Immature natural killer cell (primary cell): ENCODE measurements around the gene STK4. TPM values are rescaled to one million over a fixed set of nuclear protein-coding genes. Genes with fewer than 3 reads are reported as not detected.
"Not testable (repeated sequence)": the region's sequence is repeated elsewhere in the genome, so short reads cannot be mapped to it uniquely, and the experiment has no call there.

Experiments
- DNase-seq, 3 donors: peaks; one replicate each; pipeline ENCODE4 v3.0.0; 2022; ENCODE audit warnings: mixed read lengths in 1 of 3
- H3K27ac Mint-ChIP-seq, 6 donors: one replicate each; pipeline ENCODE4 v1.8.0; 2020; ENCODE audit warnings: mixed read lengths in 6 of 6, mild to moderate bottlenecking in 5 of 6, inconsistent platforms in 4 of 6, moderate library complexity in 3 of 6
- H3K27me3 Mint-ChIP-seq, 3 donors: one replicate each; pipeline ENCODE4 v1.8.0; 2020 to 2021; ENCODE audit warnings: low read depth in 3 of 3, mild to moderate bottlenecking in 3 of 3, mixed read lengths in 3 of 3, moderate library complexity in 3 of 3, inconsistent platforms in 1 of 3
- H3K36me3 Mint-ChIP-seq, 3 donors: one replicate each; pipeline ENCODE4 v1.8.0; 2020; ENCODE audit warnings: mixed read lengths in 3 of 3, inconsistent platforms in 2 of 3, mild to moderate bottlenecking in 2 of 3
- H3K4me1 Mint-ChIP-seq, 2 donors: one replicate each; pipeline ENCODE4 v1.8.0; 2020; ENCODE audit warnings: inconsistent platforms in 2 of 2, mild to moderate bottlenecking in 2 of 2, mixed read lengths in 2 of 2, moderate library complexity in 1 of 2
- H3K4me3 Mint-ChIP-seq, 5 donors: one replicate each; pipeline ENCODE4 v1.8.0; 2020; ENCODE audit warnings: mild to moderate bottlenecking in 5 of 5, mixed read lengths in 5 of 5, inconsistent platforms in 3 of 5, moderate library complexity in 3 of 5
- H3K9me3 Mint-ChIP-seq, 6 donors: one replicate each; pipeline ENCODE4 v1.8.0; 2020; ENCODE audit warnings: mild to moderate bottlenecking in 6 of 6, mixed read lengths in 6 of 6, inconsistent platforms in 4 of 6, moderate library complexity in 3 of 6
- polyA plus RNA-seq, 3 donors: library from polyadenylated mRNA; unstranded; fragments of 300-500 nt; fragmentation: Illumina TruSeq; gene quantifications; one replicate each; pipeline ENCODE4 v1.2.3, GENCODE V29; 2021

Gene STK4
- polyA plus RNA-seq, 3 donors from 2014 or later, result 122 to 256 (median 133) TPM

- H3K4me1 Mint-ChIP-seq, result peaks cover 65 to 85% of the 10 kb centered on the region in 2 donors
- no peak overlapping the region for H3K4me3 Mint-ChIP-seq
- peaks cover 4 to 16% (median 7%) of the 10 kb centered on the region in 3 donors for H3K36me3 Mint-ChIP-seq
- peak overlapping the region in 4 of 6 donors; percentile 11 to 61 (median 38) for H3K27ac Mint-ChIP-seq
- no peaks in the 10 kb centered on the region for H3K9me3 Mint-ChIP-seq
- no peaks in the 10 kb centered on the region for H3K27me3 Mint-ChIP-seq
- no peak for DNase-seq
Measured at GRCh38 chr20:45061244-45061643, 94.9 kb downstream of the STK4 start.

DNA sequence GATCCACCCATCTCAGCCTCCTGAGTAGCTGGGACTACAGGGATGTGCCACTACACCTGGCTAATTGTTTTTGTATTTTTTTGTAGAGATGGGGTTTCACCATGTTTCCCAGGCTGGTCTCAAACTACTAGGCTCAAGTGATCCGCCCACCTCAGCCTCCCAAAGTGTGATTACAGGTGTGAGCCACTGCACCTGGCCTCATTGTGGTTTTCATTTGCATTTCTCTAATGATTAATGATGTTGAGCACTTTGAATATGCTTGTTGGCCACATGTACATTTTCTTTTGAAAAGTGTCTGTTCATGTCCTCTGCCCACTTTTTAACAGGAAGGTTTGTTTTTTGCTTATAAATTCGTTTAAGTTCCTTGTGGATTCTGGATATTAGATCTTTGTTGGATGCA is 96.8 kb downstream of the STK4 start:
- H3K27ac Mint-ChIP-seq, result peak overlapping the region in 5 of 6 donors; percentile 19 to 73 (median 46)
- not testable (repeated sequence) for H3K27me3 Mint-ChIP-seq, H3K9me3 Mint-ChIP-seq, DNase-seq
- H3K4me3 Mint-ChIP-seq, result peak overlapping the region in 2 of 5 donors; percentile 3 to 5
- H3K4me1 Mint-ChIP-seq, result peaks cover 71 to 86% of the 10 kb centered on the region in 2 donors
- H3K36me3 Mint-ChIP-seq, result peaks cover 3 to 12% (median 6%) of the 10 kb centered on the region in 3 donors

DNA sequence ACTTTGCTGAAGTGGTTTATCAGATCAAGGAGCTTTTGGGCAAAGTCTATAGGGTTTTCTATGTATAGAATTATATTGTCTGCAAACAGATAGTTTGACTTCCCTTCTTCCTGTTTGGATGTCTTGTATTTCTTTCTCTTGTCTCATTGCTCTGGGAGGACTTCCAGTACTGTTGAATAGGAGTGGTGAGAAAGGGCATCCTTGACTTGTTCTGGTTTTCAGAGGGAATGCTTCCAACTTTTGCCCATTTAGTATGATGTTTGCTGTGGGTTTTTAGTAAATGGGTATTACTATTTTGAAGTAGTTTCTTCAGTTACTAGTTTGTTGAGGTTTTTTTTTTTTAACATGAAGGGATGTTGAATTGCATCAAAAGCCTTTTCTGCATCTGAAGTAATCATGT is 98.5 kb downstream of the STK4 start:
- DNase-seq, result no peak
- Mint-ChIP-seq H3K36me3 (peaks cover 4 to 15% (median 12%) of the 10 kb centered on the region in 3 donors), H3K27ac (peak overlapping the region; percentile 24 to 67 (median 50)), H3K4me1 (peaks cover 67 to 86% of the 10 kb centered on the region in 2 donors), H3K27me3 (peaks cover 0 to 3% (median 2%) of the 10 kb centered on the region in 3 donors), H3K4me3 (peak overlapping the region in 3 of 5 donors; percentile 7 to 40 (median 10)), H3K9me3 (no peaks in the 10 kb centered on the region)

DNA sequence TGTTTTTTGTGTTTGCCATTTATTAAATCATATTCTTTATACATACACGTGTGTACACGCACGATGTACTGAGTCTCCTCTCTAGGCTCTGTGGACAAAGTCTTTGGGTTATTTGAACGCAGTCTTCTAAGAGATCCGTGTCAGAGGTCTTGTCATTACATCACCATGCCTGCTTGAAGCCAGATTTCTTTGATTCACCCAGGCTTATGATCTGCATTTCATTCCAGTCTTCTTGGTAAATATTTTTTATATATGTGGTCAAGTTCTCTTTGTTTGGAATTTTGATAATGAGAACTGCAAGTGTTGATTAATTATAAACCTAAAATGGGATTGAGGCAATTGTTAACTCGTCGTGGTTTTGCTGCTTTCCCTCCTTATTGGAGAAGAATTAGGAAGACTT is 100.1 kb downstream of the STK4 start:
- Mint-ChIP-seq H3K9me3 (no peaks in the 10 kb centered on the region), H3K4me3 (no peak overlapping the region), H3K36me3 (peaks cover 5 to 26% (median 18%) of the 10 kb centered on the region in 3 donors), H3K27me3 (peaks cover 0 to 4% (median 2%) of the 10 kb centered on the region in 3 donors), H3K27ac (peak overlapping the region in 3 of 6 donors; percentile 29 to 41 (median 32)), H3K4me1 (peaks cover 68 to 89% of the 10 kb centered on the region in 2 donors)
- DNase-seq, result no peak

DNA sequence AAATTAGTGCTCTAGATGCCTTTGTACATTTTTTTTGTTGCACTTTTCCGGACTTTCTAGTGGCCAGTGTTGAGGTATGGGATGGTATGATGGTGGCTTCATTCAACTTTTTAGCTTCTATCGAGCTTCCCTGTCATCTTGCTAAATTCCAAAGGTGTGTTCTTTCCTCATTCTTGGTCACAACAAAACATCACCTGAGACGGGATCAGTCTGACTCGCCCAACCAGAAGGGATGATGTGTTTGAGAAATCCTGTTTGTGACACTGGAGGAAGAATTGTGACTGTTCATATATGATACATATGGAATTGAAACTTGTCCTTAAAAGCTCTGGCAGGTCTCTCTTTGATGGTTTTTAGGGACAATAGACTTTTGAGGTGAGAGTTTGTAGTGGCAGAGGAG is 100.8 kb downstream of the STK4 start:
- Mint-ChIP-seq H3K9me3 (no peaks in the 10 kb centered on the region), H3K4me1 (peaks cover 72 to 93% of the 10 kb centered on the region in 2 donors), H3K4me3 (no peak overlapping the region), H3K36me3 (peaks cover 5 to 26% (median 18%) of the 10 kb centered on the region in 3 donors), H3K27me3 (peaks cover 0 to 4% (median 2%) of the 10 kb centered on the region in 3 donors), H3K27ac (peak overlapping the region in 3 of 6 donors; percentile 14 to 57 (median 29))
- DNase-seq, result no peak

DNA sequence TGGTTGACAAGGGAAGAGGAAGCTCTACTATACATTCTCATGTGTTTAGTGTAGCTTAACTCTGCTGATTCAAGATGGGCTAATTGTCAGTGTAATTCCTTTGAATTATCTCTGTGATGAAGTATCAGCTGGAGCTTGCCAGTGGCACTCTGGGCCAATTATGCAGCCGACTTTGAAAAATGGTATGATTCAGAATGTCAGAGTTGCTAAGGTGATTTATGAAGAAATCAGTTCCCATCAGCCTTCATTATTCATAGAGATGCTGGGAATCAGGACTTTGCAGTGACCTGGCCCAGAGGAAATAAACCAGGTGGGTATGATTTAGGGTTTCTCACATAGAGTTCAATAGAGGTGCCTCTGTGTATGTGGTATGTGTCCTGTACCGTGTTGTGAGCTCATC is 101.2 kb downstream of the STK4 start:
- no peak for DNase-seq
- H3K27me3 Mint-ChIP-seq, result peaks cover 0 to 4% (median 2%) of the 10 kb centered on the region in 3 donors
- no peaks in the 10 kb centered on the region for H3K9me3 Mint-ChIP-seq
- peak overlapping the region in 3 of 6 donors; percentile 29 to 60 (median 57) for H3K27ac Mint-ChIP-seq
- peaks cover 5 to 26% (median 18%) of the 10 kb centered on the region in 3 donors for H3K36me3 Mint-ChIP-seq
- peaks cover 72 to 94% of the 10 kb centered on the region in 2 donors for H3K4me1 Mint-ChIP-seq
- no peak overlapping the region for H3K4me3 Mint-ChIP-seq

- peaks cover 0 to 4% (median 2%) of the 10 kb centered on the region in 3 donors for H3K27me3 Mint-ChIP-seq
- no peak for DNase-seq
- H3K4me1 Mint-ChIP-seq, result peaks cover 80 to 100% of the 10 kb centered on the region in 2 donors
- H3K9me3 Mint-ChIP-seq, result no peaks in the 10 kb centered on the region
- H3K27ac Mint-ChIP-seq, result peak overlapping the region in 4 of 6 donors; percentile 24 to 61 (median 42)
- H3K36me3 Mint-ChIP-seq, result peaks cover 5 to 22% (median 13%) of the 10 kb centered on the region in 3 donors
- no peak overlapping the region for H3K4me3 Mint-ChIP-seq
Measured at GRCh38 chr20:45069261-45069660, 102.9 kb downstream of the STK4 start.

DNA sequence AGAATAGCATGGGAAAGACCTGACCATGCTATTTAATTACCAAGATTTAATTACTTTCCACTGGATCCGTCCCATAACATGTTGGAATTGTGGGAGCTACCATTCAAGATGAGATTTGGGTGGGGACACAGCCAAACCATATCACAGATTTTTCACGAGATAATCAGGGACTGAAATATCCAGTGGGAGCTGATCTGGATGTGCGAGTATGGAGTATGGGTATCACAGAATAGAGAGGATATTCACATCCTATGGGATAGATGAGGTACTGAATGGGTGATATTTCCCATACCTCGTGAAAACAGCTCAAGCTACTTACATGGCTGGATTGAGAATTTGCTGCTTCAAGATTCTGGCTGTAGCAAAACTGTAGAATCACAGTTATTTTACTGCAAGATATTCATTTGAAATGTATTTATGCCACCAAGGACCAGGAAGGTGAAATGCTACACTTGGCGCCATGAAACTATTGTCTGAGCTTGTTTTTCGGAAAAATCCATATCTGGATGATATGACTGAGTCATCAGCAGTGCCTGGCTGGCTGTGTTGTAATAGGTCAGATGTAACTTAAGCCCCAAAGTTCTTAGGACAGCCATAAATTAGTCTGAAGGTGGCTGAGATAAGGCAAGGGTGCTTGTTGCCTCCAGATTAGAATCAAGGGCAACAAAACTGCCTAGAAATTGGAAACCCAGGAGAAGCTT is 104.8 kb downstream of the STK4 start:
- Mint-ChIP-seq H3K36me3 (peaks cover 10 to 29% (median 13%) of the 10 kb centered on the region in 3 donors), H3K9me3 (no peaks in the 10 kb centered on the region), H3K27ac (peak overlapping the region in 5 of 6 donors; percentile 34 to 66 (median 61))

GRCh38 chr20:45072066-45072465 is 105.8 kb downstream of the STK4 start:
- peaks cover 13 to 36% (median 19%) of the 10 kb centered on the region in 3 donors for H3K36me3 Mint-ChIP-seq
- H3K4me3 Mint-ChIP-seq, result peak overlapping the region in 2 of 5 donors; percentile 4
- no peak for DNase-seq
- H3K27ac Mint-ChIP-seq, result peak overlapping the region in 5 of 6 donors; percentile 35 to 65 (median 59)
- H3K4me1 Mint-ChIP-seq, result peaks cover 57 to 80% of the 10 kb centered on the region in 2 donors
- H3K9me3 Mint-ChIP-seq, result no peaks in the 10 kb centered on the region
- peaks cover 0 to 4% (median 2%) of the 10 kb centered on the region in 3 donors for H3K27me3 Mint-ChIP-seq

More for the DNA sequence above, 104.8 kb downstream of the STK4 start:
- H3K27me3 Mint-ChIP-seq, result peaks cover 0 to 4% (median 2%) of the 10 kb centered on the region in 3 donors
- peaks cover 65 to 90% of the 10 kb centered on the region in 2 donors for H3K4me1 Mint-ChIP-seq
- DNase-seq, result no peak
- H3K4me3 Mint-ChIP-seq, result no peak overlapping the region

- Mint-ChIP-seq H3K9me3 (no peaks in the 10 kb centered on the region), H3K27ac (peak overlapping the region; percentile 65 to 89 (median 76)), H3K4me3 (peak overlapping the region in 4 of 5 donors; percentile 4 to 59 (median 42)), H3K27me3 (peaks cover 0 to 2% (median under 1%) of the 10 kb centered on the region in 3 donors), H3K4me1 (peaks cover 47 to 68% of the 10 kb centered on the region in 2 donors), H3K36me3 (peaks cover 10 to 32% (median 19%) of the 10 kb centered on the region in 3 donors)
- no peak for DNase-seq
Measured at GRCh38 chr20:45073221-45073620, 106.9 kb downstream of the STK4 start.

DNA sequence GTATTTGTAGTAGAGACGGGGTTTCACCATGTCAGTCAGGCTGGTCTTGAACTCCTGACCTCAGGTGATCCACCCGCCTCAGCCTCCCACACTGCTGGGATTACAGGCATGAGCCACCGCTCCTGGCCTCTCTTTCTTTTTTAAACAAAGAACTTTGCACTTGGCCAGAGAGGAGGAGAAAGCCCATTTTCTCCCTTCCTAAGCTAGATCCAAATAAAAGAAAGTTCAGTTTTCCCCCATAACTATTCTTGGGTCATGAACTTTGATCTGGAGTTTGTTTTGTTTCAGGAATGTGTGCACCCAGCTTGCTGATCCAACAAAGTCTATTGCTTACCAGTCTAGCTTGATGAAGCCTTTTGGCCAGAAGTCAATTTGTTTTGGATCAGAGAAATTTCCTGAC is 111.2 kb downstream of the STK4 start:
- Mint-ChIP-seq H3K4me1 (peaks cover 20 to 47% of the 10 kb centered on the region in 2 donors), H3K9me3 (no peaks in the 10 kb centered on the region), H3K27me3 (peaks cover 0 to 2% (median 0%) of the 10 kb centered on the region in 3 donors), H3K36me3 (peaks cover 21 to 50% (median 42%) of the 10 kb centered on the region in 3 donors), H3K4me3 (no peak overlapping the region), H3K27ac (no peak overlapping the region)
- no peak for DNase-seq

GRCh38 chr20:45080867-45081624 is 114.7 kb downstream of the STK4 start:
- Mint-ChIP-seq H3K9me3 (no peaks in the 10 kb centered on the region), H3K27me3 (peaks cover 0 to 4% (median 2%) of the 10 kb centered on the region in 3 donors), H3K4me1 (peaks cover 15 to 57% of the 10 kb centered on the region in 2 donors), H3K27ac (peak overlapping the region in 5 of 6 donors; percentile 6 to 69 (median 31)), H3K36me3 (peaks cover 30 to 71% (median 42%) of the 10 kb centered on the region in 3 donors), H3K4me3 (no peak overlapping the region)
- DNase-seq, result no peak

DNA sequence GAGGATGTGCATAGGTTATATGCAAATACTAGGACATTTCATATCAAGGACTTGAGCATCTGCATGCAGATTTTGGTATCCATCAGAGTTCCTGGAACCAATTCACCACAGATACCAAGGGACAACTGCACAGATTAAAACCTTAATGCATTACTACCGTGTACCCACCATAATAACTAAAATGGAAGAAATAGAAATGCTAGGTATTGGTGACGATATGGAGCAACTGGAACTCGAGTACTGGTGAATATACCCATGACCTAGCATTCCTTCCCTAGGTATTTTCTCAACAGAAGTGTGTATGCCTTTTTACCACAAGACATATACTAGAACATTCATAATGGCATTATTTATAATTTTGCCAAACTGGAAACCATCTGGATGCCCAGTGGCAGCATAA is 116.2 kb downstream of the STK4 start:
- Mint-ChIP-seq H3K4me1 (peaks cover 25 to 71% of the 10 kb centered on the region in 2 donors), H3K27me3 (peaks cover 0 to 7% (median 4%) of the 10 kb centered on the region in 3 donors), H3K36me3 (peaks cover 34 to 71% (median 37%) of the 10 kb centered on the region in 3 donors), H3K27ac (peak overlapping the region in 2 of 6 donors; percentile 41 to 80), H3K9me3 (no peaks in the 10 kb centered on the region), H3K4me3 (no peak overlapping the region)
- no peak for DNase-seq
